GM23338 (cell line): ENCODE data around the gene CRYGA. TPM values are rescaled to one million over a fixed set of nuclear protein-coding genes. Genes with fewer than 3 reads are reported as not detected.
A peak's percentile ranks its signal among the peaks of the same experiment; 100 is the strongest.

Experiments
- ATAC-seq: fragments of 200-7000 bp; cut with Tn5 transposase; 3 replicates; pipeline ENCODE4 v1.9.1; 2020
- DNase-seq: peaks from one replicate; pipeline ENCODE4 v3.0.0-alpha.2; 2015; ENCODE audit warnings: low spot score
- H2AFZ ChIP-seq: fragments of 200-600 bp; sonication (generic); 2 replicates; pipeline ENCODE4 v1.8.0; 2016; ENCODE audit warnings: antibody characterized with exemption, mild to moderate bottlenecking, moderate library complexity
- H3F3A ChIP-seq: fragments of 200-600 bp; sonication (generic); replicated peaks from 2 replicates; pipeline ENCODE4 v1.8.0; 2017; ENCODE audit warnings: antibody characterized with exemption, mixed run types, low read depth
- H3K27ac ChIP-seq: fragments of 200-600 bp; sonication (generic); 2 replicates; pipeline ENCODE4 v1.6.1; 2016; ENCODE audit warnings: low read depth
- H3K27me3 ChIP-seq: fragments of 200-600 bp; sonication (generic); 2 replicates; pipeline ENCODE4 v1.8.0; 2016; ENCODE audit warnings: mild to moderate bottlenecking, mixed run types, moderate library complexity; ENCODE audit not compliant: insufficient read depth
- H3K36me3 ChIP-seq: fragments of 200-600 bp; sonication (generic); 2 replicates; pipeline ENCODE4 v1.8.0; 2016; ENCODE audit warnings: mild to moderate bottlenecking; ENCODE audit not compliant: insufficient read depth
- H3K4me1 ChIP-seq: fragments of 200-600 bp; sonication (generic); 2 replicates; pipeline ENCODE4 v1.8.0; 2016; ENCODE audit warnings: mild to moderate bottlenecking, moderate library complexity; ENCODE audit not compliant: insufficient read depth
- H3K4me2 ChIP-seq: fragments of 200-600 bp; sonication (generic); 2 replicates; pipeline ENCODE4 v1.7.1; 2017; ENCODE audit warnings: mixed run types
- H3K4me3 ChIP-seq: fragments of 200-600 bp; sonication (generic); 2 replicates; pipeline ENCODE4 v1.6.1; 2016; ENCODE audit warnings: mixed run types
- H3K79me2 ChIP-seq: fragments of 200-600 bp; sonication (generic); replicated peaks from 2 replicates; pipeline ENCODE4 v1.8.0; 2017; ENCODE audit warnings: mild to moderate bottlenecking; ENCODE audit not compliant: insufficient read depth
- H3K9me2 ChIP-seq: fragments of 200-600 bp; sonication (generic); 2 replicates; pipeline ENCODE4 v1.8.0; 2017; ENCODE audit not compliant: insufficient read depth
- H4K20me1 ChIP-seq: fragments of 200-600 bp; sonication (generic); replicated peaks from 2 replicates; pipeline ENCODE4 v1.8.0; 2017; ENCODE audit warnings: mild to moderate bottlenecking; ENCODE audit not compliant: insufficient read depth
- H3K27ac Mint-ChIP-seq: 2 replicates; pipeline ENCODE4 v1.8.0; 2020; ENCODE audit warnings: inconsistent platforms, mild to moderate bottlenecking, moderate library complexity, mixed read lengths
- H3K27me3 Mint-ChIP-seq: 3 replicates; pipeline ENCODE4 v1.8.0; 2022; ENCODE audit warnings: low read depth, mild to moderate bottlenecking, moderate library complexity, mixed read lengths, inconsistent platforms; ENCODE audit not compliant: insufficient read depth, poor library complexity
- H3K36me3 Mint-ChIP-seq: 3 replicates; pipeline ENCODE4 v1.8.0; 2021; ENCODE audit warnings: low read depth, mild to moderate bottlenecking, inconsistent platforms, moderate library complexity, mixed read lengths
- H3K4me1 Mint-ChIP-seq: 3 replicates; pipeline ENCODE4 v1.8.0; 2020; ENCODE audit warnings: mild to moderate bottlenecking, inconsistent platforms, mixed read lengths
- H3K4me3 Mint-ChIP-seq: 3 replicates; pipeline ENCODE4 v1.8.0; 2021; ENCODE audit warnings: moderate library complexity, mild to moderate bottlenecking, inconsistent platforms, mixed read lengths
- H3K9me3 Mint-ChIP-seq: 3 replicates; pipeline ENCODE4 v1.8.0; 2020; ENCODE audit warnings: moderate library complexity, mild to moderate bottlenecking, inconsistent platforms, mixed read lengths
- CREB1 ChIP-seq: fragments of 250-450 bp; sonication (Bioruptor Pico); IDR thresholded peaks from 2 replicates; pipeline ENCODE4 v1.5.0; 2020; ENCODE audit warnings: low read depth, mild to moderate bottlenecking, moderate library complexity
- ETS1 ChIP-seq: IDR thresholded peaks from 2 replicates; pipeline ENCODE4 v1.6.1; 2016; ENCODE audit warnings: antibody characterized with exemption
- EZH2 ChIP-seq: fragments of 200-600 bp; sonication (generic); IDR thresholded peaks from one replicate; pipeline ENCODE4 v1.8.0; 2017; ENCODE audit warnings: antibody characterized with exemption, mild to moderate bottlenecking, low read depth; ENCODE audit not compliant: unreplicated experiment
- NANOG ChIP-seq: IDR thresholded peaks from 2 replicates; pipeline ENCODE4 v1.6.1; 2016; ENCODE audit warnings: antibody characterized with exemption, borderline replicate concordance
- STAT1 ChIP-seq: IDR thresholded peaks from one replicate; pipeline ENCODE4 v1.6.1; 2016; ENCODE audit warnings: antibody characterized with exemption; ENCODE audit not compliant: unreplicated experiment
- polyA plus RNA-seq: library from polyadenylated mRNA; unstranded; fragments of >200 nt; fragmentation: Nextera tagmentation; extraction: Ambion mirVana; gene quantifications from 2 replicates; pipeline ENCODE4 v1.2.1, GENCODE V29; 2016
- total RNA-seq: library from RNA; depleted of rRNA; stranded (reverse); fragments of >200 nt; shearing (Covaris generic); gene quantifications from 2 replicates; pipeline ENCODE4 v1.2.3, GENCODE V29; 2014
- TF ChIP-seq, protein P1 (sequence below): IDR thresholded peaks from one replicate; pipeline ENCODE4 v1.6.1; 2018; ENCODE audit warnings: antibody characterized with exemption; ENCODE audit not compliant: unreplicated experiment
- TF ChIP-seq, protein P2 (sequence below): fragments of 250-450 bp; sonication (Bioruptor Pico); IDR thresholded peaks from 2 replicates; pipeline ENCODE4 v1.5.0; 2020; ENCODE audit warnings: mild to moderate bottlenecking, moderate library complexity
- TF ChIP-seq, protein P3 (sequence below), 2 experiments: fragments of 200-600 bp in 1 of 2; sonication (generic) in 1 of 2; conservative IDR thresholded peaks; 2 replicates each; pipeline versions ENCODE4 v1.5.1 to v1.6.1; 2016 to 2017; ENCODE audit warnings: antibody characterized with exemption in 2 of 2, low read depth in 2 of 2, mild to moderate bottlenecking in 2 of 2, moderate library complexity in 1 of 2

The CRYGA gene
- total and polyA plus RNA-seq, 2 experiments from 2014 or later, result not detected

GRCh38 chr2:208208335-208209085 lies 45.1 kb upstream of the CRYGA start:
- no peaks in the 10 kb centered on the region for H3K36me3 ChIP-seq
- H3F3A ChIP-seq, result no peaks in the 10 kb centered on the region
- peak overlapping the region; percentile 74 for H2AFZ ChIP-seq
- H3K36me3 Mint-ChIP-seq, result no peaks in the 10 kb centered on the region
- TF ChIP-seq NANOG (no peak), STAT1 (no peak), CREB1 (CRISPR knock-in tag) (no peak), ETS1 (no peak), EZH2 (no peak)
- TF ChIP-seq, protein P1, sequence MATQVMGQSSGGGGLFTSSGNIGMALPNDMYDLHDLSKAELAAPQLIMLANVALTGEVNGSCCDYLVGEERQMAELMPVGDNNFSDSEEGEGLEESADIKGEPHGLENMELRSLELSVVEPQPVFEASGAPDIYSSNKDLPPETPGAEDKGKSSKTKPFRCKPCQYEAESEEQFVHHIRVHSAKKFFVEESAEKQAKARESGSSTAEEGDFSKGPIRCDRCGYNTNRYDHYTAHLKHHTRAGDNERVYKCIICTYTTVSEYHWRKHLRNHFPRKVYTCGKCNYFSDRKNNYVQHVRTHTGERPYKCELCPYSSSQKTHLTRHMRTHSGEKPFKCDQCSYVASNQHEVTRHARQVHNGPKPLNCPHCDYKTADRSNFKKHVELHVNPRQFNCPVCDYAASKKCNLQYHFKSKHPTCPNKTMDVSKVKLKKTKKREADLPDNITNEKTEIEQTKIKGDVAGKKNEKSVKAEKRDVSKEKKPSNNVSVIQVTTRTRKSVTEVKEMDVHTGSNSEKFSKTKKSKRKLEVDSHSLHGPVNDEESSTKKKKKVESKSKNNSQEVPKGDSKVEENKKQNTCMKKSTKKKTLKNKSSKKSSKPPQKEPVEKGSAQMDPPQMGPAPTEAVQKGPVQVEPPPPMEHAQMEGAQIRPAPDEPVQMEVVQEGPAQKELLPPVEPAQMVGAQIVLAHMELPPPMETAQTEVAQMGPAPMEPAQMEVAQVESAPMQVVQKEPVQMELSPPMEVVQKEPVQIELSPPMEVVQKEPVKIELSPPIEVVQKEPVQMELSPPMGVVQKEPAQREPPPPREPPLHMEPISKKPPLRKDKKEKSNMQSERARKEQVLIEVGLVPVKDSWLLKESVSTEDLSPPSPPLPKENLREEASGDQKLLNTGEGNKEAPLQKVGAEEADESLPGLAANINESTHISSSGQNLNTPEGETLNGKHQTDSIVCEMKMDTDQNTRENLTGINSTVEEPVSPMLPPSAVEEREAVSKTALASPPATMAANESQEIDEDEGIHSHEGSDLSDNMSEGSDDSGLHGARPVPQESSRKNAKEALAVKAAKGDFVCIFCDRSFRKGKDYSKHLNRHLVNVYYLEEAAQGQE, result no peak
- TF ChIP-seq, protein P2, sequence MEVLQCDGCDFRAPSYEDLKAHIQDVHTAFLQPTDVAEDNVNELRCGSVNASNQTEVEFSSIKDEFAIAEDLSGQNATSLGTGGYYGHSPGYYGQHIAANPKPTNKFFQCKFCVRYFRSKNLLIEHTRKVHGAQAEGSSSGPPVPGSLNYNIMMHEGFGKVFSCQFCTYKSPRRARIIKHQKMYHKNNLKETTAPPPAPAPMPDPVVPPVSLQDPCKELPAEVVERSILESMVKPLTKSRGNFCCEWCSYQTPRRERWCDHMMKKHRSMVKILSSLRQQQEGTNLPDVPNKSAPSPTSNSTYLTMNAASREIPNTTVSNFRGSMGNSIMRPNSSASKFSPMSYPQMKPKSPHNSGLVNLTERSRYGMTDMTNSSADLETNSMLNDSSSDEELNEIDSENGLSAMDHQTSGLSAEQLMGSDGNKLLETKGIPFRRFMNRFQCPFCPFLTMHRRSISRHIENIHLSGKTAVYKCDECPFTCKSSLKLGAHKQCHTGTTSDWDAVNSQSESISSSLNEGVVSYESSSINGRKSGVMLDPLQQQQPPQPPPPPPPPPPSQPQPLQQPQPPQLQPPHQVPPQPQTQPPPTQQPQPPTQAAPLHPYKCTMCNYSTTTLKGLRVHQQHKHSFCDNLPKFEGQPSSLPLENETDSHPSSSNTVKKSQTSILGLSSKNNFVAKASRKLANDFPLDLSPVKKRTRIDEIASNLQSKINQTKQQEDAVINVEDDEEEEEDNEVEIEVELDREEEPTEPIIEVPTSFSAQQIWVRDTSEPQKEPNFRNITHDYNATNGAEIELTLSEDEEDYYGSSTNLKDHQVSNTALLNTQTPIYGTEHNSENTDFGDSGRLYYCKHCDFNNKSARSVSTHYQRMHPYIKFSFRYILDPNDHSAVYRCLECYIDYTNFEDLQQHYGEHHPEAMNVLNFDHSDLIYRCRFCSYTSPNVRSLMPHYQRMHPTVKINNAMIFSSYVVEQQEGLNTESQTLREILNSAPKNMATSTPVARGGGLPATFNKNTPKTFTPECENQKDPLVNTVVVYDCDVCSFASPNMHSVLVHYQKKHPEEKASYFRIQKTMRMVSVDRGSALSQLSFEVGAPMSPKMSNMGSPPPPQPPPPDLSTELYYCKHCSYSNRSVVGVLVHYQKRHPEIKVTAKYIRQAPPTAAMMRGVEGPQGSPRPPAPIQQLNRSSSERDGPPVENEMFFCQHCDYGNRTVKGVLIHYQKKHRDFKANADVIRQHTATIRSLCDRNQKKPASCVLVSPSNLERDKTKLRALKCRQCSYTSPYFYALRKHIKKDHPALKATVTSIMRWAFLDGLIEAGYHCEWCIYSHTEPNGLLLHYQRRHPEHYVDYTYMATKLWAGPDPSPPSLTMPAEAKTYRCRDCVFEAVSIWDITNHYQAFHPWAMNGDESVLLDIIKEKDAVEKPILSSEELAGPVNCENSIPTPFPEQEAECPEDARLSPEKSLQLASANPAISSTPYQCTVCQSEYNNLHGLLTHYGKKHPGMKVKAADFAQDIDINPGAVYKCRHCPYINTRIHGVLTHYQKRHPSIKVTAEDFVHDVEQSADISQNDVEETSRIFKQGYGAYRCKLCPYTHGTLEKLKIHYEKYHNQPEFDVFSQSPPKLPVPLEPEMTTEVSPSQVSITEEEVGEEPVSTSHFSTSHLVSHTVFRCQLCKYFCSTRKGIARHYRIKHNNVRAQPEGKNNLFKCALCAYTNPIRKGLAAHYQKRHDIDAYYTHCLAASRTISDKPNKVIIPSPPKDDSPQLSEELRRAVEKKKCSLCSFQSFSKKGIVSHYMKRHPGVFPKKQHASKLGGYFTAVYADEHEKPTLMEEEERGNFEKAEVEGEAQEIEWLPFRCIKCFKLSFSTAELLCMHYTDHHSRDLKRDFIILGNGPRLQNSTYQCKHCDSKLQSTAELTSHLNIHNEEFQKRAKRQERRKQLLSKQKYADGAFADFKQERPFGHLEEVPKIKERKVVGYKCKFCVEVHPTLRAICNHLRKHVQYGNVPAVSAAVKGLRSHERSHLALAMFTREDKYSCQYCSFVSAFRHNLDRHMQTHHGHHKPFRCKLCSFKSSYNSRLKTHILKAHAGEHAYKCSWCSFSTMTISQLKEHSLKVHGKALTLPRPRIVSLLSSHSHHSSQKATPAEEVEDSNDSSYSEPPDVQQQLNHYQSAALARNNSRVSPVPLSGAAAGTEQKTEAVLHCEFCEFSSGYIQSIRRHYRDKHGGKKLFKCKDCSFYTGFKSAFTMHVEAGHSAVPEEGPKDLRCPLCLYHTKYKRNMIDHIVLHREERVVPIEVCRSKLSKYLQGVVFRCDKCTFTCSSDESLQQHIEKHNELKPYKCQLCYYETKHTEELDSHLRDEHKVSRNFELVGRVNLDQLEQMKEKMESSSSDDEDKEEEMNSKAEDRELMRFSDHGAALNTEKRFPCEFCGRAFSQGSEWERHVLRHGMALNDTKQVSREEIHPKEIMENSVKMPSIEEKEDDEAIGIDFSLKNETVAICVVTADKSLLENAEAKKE (CRISPR knock-in tag), result no peak
- TF ChIP-seq, protein P3, sequence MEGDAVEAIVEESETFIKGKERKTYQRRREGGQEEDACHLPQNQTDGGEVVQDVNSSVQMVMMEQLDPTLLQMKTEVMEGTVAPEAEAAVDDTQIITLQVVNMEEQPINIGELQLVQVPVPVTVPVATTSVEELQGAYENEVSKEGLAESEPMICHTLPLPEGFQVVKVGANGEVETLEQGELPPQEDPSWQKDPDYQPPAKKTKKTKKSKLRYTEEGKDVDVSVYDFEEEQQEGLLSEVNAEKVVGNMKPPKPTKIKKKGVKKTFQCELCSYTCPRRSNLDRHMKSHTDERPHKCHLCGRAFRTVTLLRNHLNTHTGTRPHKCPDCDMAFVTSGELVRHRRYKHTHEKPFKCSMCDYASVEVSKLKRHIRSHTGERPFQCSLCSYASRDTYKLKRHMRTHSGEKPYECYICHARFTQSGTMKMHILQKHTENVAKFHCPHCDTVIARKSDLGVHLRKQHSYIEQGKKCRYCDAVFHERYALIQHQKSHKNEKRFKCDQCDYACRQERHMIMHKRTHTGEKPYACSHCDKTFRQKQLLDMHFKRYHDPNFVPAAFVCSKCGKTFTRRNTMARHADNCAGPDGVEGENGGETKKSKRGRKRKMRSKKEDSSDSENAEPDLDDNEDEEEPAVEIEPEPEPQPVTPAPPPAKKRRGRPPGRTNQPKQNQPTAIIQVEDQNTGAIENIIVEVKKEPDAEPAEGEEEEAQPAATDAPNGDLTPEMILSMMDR (conservative IDR thresholded peaks at IDR 0.05; ENCODE audit: low read depth in 2 of 2), result no peak
- no peaks in the 10 kb centered on the region for H3K27me3 Mint-ChIP-seq
- H3K4me1 ChIP-seq, result no peaks in the 10 kb centered on the region
- ATAC-seq (no peak), DNase-seq (no peak)
- no peak overlapping the region for H3K27ac Mint-ChIP-seq
- no peak overlapping the region for H3K4me2 ChIP-seq
- H3K79me2 ChIP-seq, result no peaks in the 10 kb centered on the region
- H3K4me3 Mint-ChIP-seq, result no peak overlapping the region
- no peak overlapping the region for H3K4me3 ChIP-seq
- H3K27me3 ChIP-seq, result no peaks in the 10 kb centered on the region
- no peaks in the 10 kb centered on the region for H3K4me1 Mint-ChIP-seq
- H3K9me3 Mint-ChIP-seq, result no peaks in the 10 kb centered on the region
- H4K20me1 ChIP-seq, result no peaks in the 10 kb centered on the region
- H3K9me2 ChIP-seq, result no peaks in the 10 kb centered on the region; the same call in 1 of the 2 replicates
- no peak overlapping the region for H3K27ac ChIP-seq
